Keratinocyte (primary cell): ENCODE data around the gene SLC17A7. TPM values are rescaled to one million over a fixed set of nuclear protein-coding genes. Genes with fewer than 3 reads are reported as not detected.
A peak's percentile ranks its signal among the peaks of the same experiment; 100 is the strongest.

Experiments
- DNase-seq: peaks from one replicate; pipeline ENCODE4 v3.0.0-alpha.2; 2011; ENCODE audit warnings: low read depth, missing footprints, low spot score
- FAIRE-seq: peaks from 2 replicates; lab custom pipeline; 2011; peaks lifted over from hg19 to GRCh38; lab: Jason Lieb, UNC
- H2AFZ ChIP-seq: 2 replicates; pipeline ENCODE4 v1.6.0; 2012; ENCODE audit warnings: low read length, control low read depth, inconsistent platforms; ENCODE audit not compliant: control insufficient read depth
- H3K27ac ChIP-seq: 2 replicates; pipeline ENCODE4 v1.5.1; 2011; ENCODE audit warnings: low read length; ENCODE audit not compliant: control insufficient read depth, insufficient read depth
- H3K27me3 ChIP-seq: 3 replicates; pipeline ENCODE4 v1.6.0; 2011; ENCODE audit warnings: low read length; ENCODE audit not compliant: control insufficient read depth, insufficient read depth; ENCODE audit errors: extremely low read depth
- H3K36me3 ChIP-seq, 2 experiments: 2 replicates in 1 of 2; 3 replicates in 1 of 2; pipeline ENCODE4 v1.5.1; 2011; ENCODE audit warnings: low read length in 2 of 2, mild to moderate bottlenecking in 1 of 2; ENCODE audit not compliant: control insufficient read depth in 2 of 2, insufficient read depth in 2 of 2; ENCODE audit errors: extremely low read depth in 1 of 2
- H3K4me1 ChIP-seq: 3 replicates; pipeline ENCODE4 v1.5.1; 2011; ENCODE audit warnings: low read length; ENCODE audit not compliant: control insufficient read depth, insufficient read depth; ENCODE audit errors: extremely low read depth
- H3K4me2 ChIP-seq: 3 replicates; pipeline ENCODE4 v1.6.0; 2011; ENCODE audit warnings: low read depth, low read length; ENCODE audit not compliant: control insufficient read depth, insufficient read depth; ENCODE audit errors: extremely low read depth
- H3K4me3 ChIP-seq, 3 experiments: fragments of 200-600 bp in 1 of 3; sonication (generic) in 1 of 3; 2 replicates in 2 of 3; 3 replicates in 1 of 3; pipeline ENCODE4 v1.5.1; 2011 to 2016; ENCODE audit warnings: low read length in 3 of 3, mild to moderate bottlenecking in 3 of 3, control low read depth in 2 of 3, inconsistent platforms in 1 of 3, low read depth in 1 of 3, mixed read lengths in 1 of 3, mixed run types in 1 of 3, moderate library complexity in 1 of 3; ENCODE audit not compliant: control insufficient read depth in 2 of 3, insufficient read depth in 2 of 3; ENCODE audit errors: extremely low read depth in 1 of 3
- H3K79me2 ChIP-seq: 2 replicates; pipeline ENCODE4 v1.6.0; 2012; ENCODE audit warnings: low read length; ENCODE audit not compliant: control insufficient read depth, insufficient read depth
- H3K9ac ChIP-seq: 3 replicates; pipeline ENCODE4 v1.6.0; 2011; ENCODE audit warnings: low read length; ENCODE audit not compliant: control insufficient read depth, insufficient read depth; ENCODE audit errors: extremely low read depth
- H3K9me1 ChIP-seq: 3 replicates; pipeline ENCODE4 v1.6.0; 2011; ENCODE audit warnings: low read length; ENCODE audit not compliant: control insufficient read depth, insufficient read depth; ENCODE audit errors: extremely low read depth
- H3K9me3 ChIP-seq: 2 replicates; pipeline ENCODE4 v1.5.1; 2012; ENCODE audit warnings: low read depth, low read length; ENCODE audit not compliant: control insufficient read depth
- H4K20me1 ChIP-seq: 3 replicates; pipeline ENCODE4 v1.6.0; 2011; ENCODE audit warnings: low read length; ENCODE audit not compliant: control insufficient read depth, insufficient read depth; ENCODE audit errors: extremely low read depth
- CTCF ChIP-seq, 3 experiments: IDR thresholded peaks in 1 of 3; conservative IDR thresholded peaks in 1 of 3; optimal IDR thresholded peaks in 1 of 3; 2 replicates in 2 of 3; 3 replicates in 1 of 3; pipeline versions ENCODE3 to v1.5.1; 2011; ENCODE audit warnings: low read length in 3 of 3, mild to moderate bottlenecking in 3 of 3, moderate library complexity in 2 of 3, control low read depth in 1 of 3, inconsistent platforms in 1 of 3; ENCODE audit not compliant: insufficient read depth in 2 of 3; ENCODE audit errors: extremely low read depth in 1 of 3
- EZH2 ChIP-seq: IDR thresholded peaks from one replicate; pipeline ENCODE4 v1.6.1; 2012; ENCODE audit warnings: inconsistent platforms, mild to moderate bottlenecking, low read length, moderate library complexity
- dilution Hi-C: fragments of 300-500 bp; cut with MboI; formaldehyde crosslinking; loops from one replicate; pipeline ENCODE4 v1.7.0; 2020; ENCODE audit warnings: low sequenced_read_pairs; ENCODE audit not compliant: extremely low pct_ligation_motif_present
- polyA plus RNA-seq, 5 experiments: library from polyadenylated mRNA; depleted of rRNA in 3 of 5; stranded (reverse) in 3 of 5; stranded (forward) in 1 of 5; unstranded in 1 of 5; fragments of >200 nt; gene quantifications; 1 replicate in 1 of 5; 2 replicates in 3 of 5; 3 replicates in 1 of 5; pipeline versions ENCODE4 v1.2.1 to v1.2.3, GENCODE V29; 2011 to 2012; ENCODE audit warnings: missing spikeins in 2 of 5, low read depth in 1 of 5, low replicate concordance in 1 of 5

SLC17A7 gene
- polyA plus RNA-seq, 1 donor (not counting 4 experiments of a cell fraction or from before 2014, with no cell fraction given) = 0.04 TPM

GRCh38 chr19:49436381-49437017 is 4.8 kb downstream of the SLC17A7 start:
- Histone ChIP-seq H3K9me3 (no peaks in the 10 kb centered on the region), H2AFZ (no peak overlapping the region), H4K20me1 (no peaks in the 10 kb centered on the region), H3K9me1 (no peaks in the 10 kb centered on the region), H3K9ac (no peak overlapping the region), H3K36me3 (no peaks in the 10 kb centered on the region), H3K4me1 (no peaks in the 10 kb centered on the region), H3K27ac (no peak overlapping the region), H3K4me2 (no peak overlapping the region), H3K79me2 (no peaks in the 10 kb centered on the region), H3K4me3 (no peak overlapping the region), H3K27me3 (peaks cover 97% of the 10 kb centered on the region)
- TF ChIP-seq EZH2 (peak; percentile 23), CTCF (optimal IDR thresholded peaks at IDR 0.05 in 1 of 3, IDR thresholded peaks at IDR 0.05 in 1 of 3, conservative IDR thresholded peaks at IDR 0.05 in 1 of 3; ENCODE audit: extremely low read depth in 1 of 3, insufficient read depth in 2 of 3, low read length in 3 of 3) (no peak)
- dilution Hi-C loops = no loop called here
- DNase-seq (no peak), FAIRE-seq (no peak)

- DNase-seq (no peak), FAIRE-seq (no peak)
- Histone ChIP-seq H3K4me1 (no peaks in the 10 kb centered on the region), H3K4me3 (no peak overlapping the region), H3K27me3 (peaks cover 97% of the 10 kb centered on the region), H3K9me1 (no peaks in the 10 kb centered on the region), H3K36me3 (no peaks in the 10 kb centered on the region), H2AFZ (no peak overlapping the region), H3K9ac (no peak overlapping the region), H3K27ac (no peak overlapping the region), H3K4me2 (no peak overlapping the region), H3K79me2 (no peaks in the 10 kb centered on the region), H3K9me3 (no peaks in the 10 kb centered on the region), H4K20me1 (no peaks in the 10 kb centered on the region)
- TF ChIP-seq EZH2 = no peak
- no peak for TF ChIP-seq CTCF (optimal IDR thresholded peaks at IDR 0.05 in 1 of 3, IDR thresholded peaks at IDR 0.05 in 1 of 3, conservative IDR thresholded peaks at IDR 0.05 in 1 of 3; ENCODE audit: extremely low read depth in 1 of 3, insufficient read depth in 2 of 3, low read length in 3 of 3)
- dilution Hi-C loops = no loop called here
Observed at GRCh38 chr19:49435670-49436069, 5.7 kb downstream of the SLC17A7 start.
